GM21529 (cell line): ENCODE results near the gene GIMAP4.
"Not testable (repeated sequence)": the region's sequence is repeated elsewhere in the genome, so short reads cannot be mapped to it uniquely, and the experiment has no call there.

Experiments used
- ATAC-seq: cut with Tn5 transposase; IDR thresholded peaks from one replicate; pipeline ENCODE4 v1.9.1; 2021; ENCODE audit not compliant: unreplicated experiment

Gene GIMAP4

GRCh38 chr7:150579979-150580637, 12.9 kb downstream of the GIMAP4 start:
- not testable (repeated sequence) for ATAC-seq

GRCh38 chr7:150580638-150581394, 13.6 kb downstream of the GIMAP4 start:
- ATAC-seq, result no peak

- no peak for ATAC-seq
These were observed 18.0 kb downstream of the GIMAP4 start for GRCh38 chr7:150585199-150585598.

GRCh38 chr7:150586068-150586784, 19.0 kb downstream of the GIMAP4 start:
- no peak for ATAC-seq

GRCh38 chr7:150586785-150587152, 19.6 kb downstream of the GIMAP4 start:
- no peak for ATAC-seq

- no peak for ATAC-seq
These were observed 20.4 kb downstream of the GIMAP4 start for GRCh38 chr7:150587551-150587950.

- no peak for ATAC-seq
These were observed 27.6 kb downstream of the GIMAP4 start for GRCh38 chr7:150594805-150595204.

- no peak for ATAC-seq
These were observed 28.2 kb downstream of the GIMAP4 start for GRCh38 chr7:150595361-150595760.

GRCh38 chr7:150603600-150603999, 36.4 kb downstream of the GIMAP4 start:
- not testable (repeated sequence) for ATAC-seq

- no peak for ATAC-seq
These were observed 43.0 kb downstream of the GIMAP4 start for GRCh38 chr7:150610233-150610632.

DNA sequence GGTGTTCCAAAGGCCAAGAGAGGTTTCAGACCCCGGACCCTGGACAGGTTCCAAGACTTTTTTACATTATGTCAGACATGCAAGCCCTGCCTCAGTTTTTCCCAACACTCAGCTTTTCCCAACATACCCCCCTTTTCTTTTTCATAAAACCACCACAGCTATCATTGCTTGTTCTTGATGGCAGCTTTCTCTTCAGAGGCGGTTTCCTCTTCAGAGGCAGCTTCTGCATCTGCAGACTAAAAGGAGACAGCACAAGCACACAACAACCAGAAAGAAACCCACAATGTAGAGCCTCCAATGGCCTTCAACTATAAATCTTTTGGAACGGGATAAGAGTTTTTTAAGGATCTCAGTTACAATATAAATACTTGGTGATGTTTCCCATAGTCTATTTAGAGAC, 45.7 kb downstream of the GIMAP4 start:
- no peak for ATAC-seq

DNA sequence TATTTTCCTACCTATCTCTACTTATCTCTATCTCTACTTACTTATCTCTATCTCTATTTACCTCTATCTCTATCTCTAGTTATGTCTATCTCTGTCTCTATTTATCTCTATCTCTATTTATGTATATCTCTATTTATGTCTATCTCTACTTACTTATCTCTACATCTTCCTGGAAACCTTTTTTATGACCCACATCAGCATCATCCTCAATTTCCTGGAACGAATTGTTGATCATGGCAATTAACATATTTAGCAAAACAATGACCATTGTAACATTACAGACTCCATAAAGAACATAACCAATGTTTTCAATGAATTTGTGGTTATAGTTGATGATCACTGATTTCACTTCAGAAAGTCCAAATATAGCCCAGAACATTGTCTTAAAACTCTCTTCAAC, 46.7 kb downstream of the GIMAP4 start:
- no peak for ATAC-seq

DNA sequence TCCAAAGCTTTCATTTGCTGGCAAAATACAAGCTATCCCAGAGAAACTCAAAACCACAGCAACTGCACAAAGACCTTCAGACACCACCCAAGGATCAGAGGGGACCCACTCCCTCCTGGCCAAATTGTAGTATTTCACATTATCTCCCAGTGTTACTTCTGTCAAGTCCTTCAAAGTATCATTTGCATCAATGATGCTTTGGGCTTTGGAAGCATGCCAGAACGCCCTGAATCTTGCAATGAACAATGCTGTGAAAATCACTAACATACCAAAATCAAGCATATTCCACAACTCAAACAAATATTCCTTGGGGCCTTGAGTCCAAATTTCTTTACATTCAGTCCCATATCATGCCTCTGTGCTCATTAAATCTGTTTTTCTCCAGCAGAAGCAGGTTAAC, 47.2 kb downstream of the GIMAP4 start:
- not testable (repeated sequence) for ATAC-seq

DNA sequence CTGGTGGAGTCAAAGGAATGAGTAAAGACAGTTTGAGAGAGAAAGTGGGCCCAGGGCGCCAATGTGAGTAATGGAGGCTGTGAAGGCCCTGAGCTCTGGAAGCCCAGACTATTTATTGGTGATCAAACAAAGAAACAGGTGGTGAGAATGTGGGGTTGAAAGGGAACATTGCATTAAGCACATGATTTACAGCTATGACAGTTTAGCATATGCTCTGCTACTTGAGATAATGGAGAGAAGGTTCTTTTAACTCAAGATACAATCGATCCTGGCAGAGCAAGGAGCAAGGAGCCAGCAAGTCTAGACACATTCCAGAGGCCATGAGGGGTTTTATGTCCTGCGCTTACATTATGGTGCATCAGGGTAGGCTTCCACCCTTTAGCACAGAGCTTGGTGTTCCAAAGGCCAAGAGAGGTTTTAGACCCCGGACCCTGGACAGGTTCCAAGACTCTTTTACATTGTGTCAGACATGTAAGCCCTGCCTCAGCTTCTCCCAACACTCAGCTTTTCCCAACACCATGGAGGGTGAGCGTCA, 48.1 kb downstream of the GIMAP4 start:
- not testable (repeated sequence) for ATAC-seq

DNA sequence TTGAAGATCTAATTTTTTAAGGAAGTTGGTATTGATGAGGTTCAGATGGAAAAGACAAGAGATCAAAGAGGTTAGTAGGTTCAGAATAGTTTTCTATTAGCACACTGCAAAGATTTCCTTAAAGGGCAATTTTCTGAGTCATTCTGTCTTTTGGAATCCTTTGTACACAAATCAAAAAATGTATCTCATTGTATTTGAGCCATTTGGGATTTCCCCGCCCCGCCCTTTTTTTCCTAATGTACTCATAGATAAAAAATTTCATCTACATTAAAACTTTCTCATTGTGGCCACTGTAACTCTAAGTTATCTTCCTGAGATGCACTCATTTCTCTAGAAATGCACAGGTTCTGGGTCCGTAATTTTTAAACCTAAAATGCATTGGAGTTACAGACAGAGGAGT, 52.9 kb downstream of the GIMAP4 start:
- no peak for ATAC-seq

GRCh38 chr7:150620617-150621371, 53.6 kb downstream of the GIMAP4 start:
- ATAC-seq, result peak; percentile 73

DNA sequence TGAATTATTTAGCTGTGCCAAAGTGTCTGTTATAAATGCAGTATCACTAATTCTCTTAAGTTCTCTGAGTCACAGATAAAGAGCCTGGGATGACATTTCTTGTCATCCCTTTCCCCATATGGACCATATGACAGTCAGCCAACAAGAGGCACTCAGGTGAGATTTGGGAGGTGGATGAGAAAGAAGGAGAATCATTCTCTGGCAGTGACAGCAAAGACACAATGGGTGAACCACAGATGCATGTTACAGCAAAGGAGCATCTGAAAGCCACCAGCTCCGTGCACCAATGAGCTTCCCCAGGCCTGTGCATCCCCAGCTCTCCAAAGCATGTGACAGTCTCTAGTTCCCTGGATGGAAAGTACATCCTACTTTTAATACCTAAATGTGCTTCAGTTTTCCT, 54.2 kb downstream of the GIMAP4 start:
- ATAC-seq, result peak; percentile 31
